IMR-90 (cell line): Measurements from ENCODE around the gene STOX2. TPM values are rescaled to one million over a fixed set of nuclear protein-coding genes. Genes with fewer than 3 reads are reported as not detected.

ENCODE experiments used
- ATAC-seq: fragments of 200-7000 bp; cut with Tn5 transposase; 2 replicates; pipeline ENCODE4 v1.9.1; 2020; ENCODE audit warnings: low read depth, mild to moderate bottlenecking, moderate library complexity
- BruUV-seq: library from RNA; stranded (reverse); fragments of 400-500 nt; replicated peaks from 2 replicates; lab custom pipeline; 2021; lab: Mats Ljungman, UMichigan
- CTCF ChIA-PET: fragments of 300-600 bp; formaldehyde crosslinking; extraction: SDS; loops from one replicate; lab custom pipeline; 2021; ENCODE audit warnings: antibody characterized with exemption; lab: Yijun Ruan, JAX
- POLR2A ChIA-PET: fragments of 300-600 bp; sonication (Branson Sonifier 250); formaldehyde crosslinking; loops from one replicate; lab custom pipeline; 2022; ENCODE audit warnings: antibody characterized with exemption; ENCODE audit not compliant: unreplicated experiment; lab: Charles Lee
- DNase-seq: peaks from one replicate; pipeline ENCODE4 v3.0.0; 2013
- H2AFZ ChIP-seq: replicated peaks from 2 replicates; pipeline ENCODE3; 2013; ENCODE audit warnings: low read length, mild to moderate bottlenecking; ENCODE audit not compliant: poor library complexity
- H2AK5ac ChIP-seq: 2 replicates; pipeline ENCODE4 v1.6.1; 2013; ENCODE audit warnings: low read depth, low read length, inconsistent platforms
- H2AK9ac ChIP-seq: replicated peaks from 2 replicates; pipeline ENCODE3; 2013; ENCODE audit warnings: mild to moderate bottlenecking, low read depth, low read length, moderate library complexity; ENCODE audit not compliant: poor library complexity
- H2BK120ac ChIP-seq: 2 replicates; pipeline ENCODE4 v1.6.1; 2013; ENCODE audit warnings: low read depth, low read length, inconsistent platforms
- H2BK15ac ChIP-seq: 3 replicates; pipeline ENCODE4 v1.6.1; 2013; ENCODE audit warnings: low read depth, low read length, inconsistent platforms
- H2BK20ac ChIP-seq: 2 replicates; pipeline ENCODE4 v1.6.1; 2013; ENCODE audit warnings: low read depth, mild to moderate bottlenecking, inconsistent platforms, low read length, moderate library complexity
- H2BK5ac ChIP-seq: 2 replicates; pipeline ENCODE4 v1.6.1; 2013; ENCODE audit warnings: mild to moderate bottlenecking, low read depth, low read length, inconsistent platforms; ENCODE audit not compliant: poor library complexity, severe bottlenecking
- H3K14ac ChIP-seq: replicated peaks from 2 replicates; pipeline ENCODE4 v1.6.1; 2013; ENCODE audit warnings: low read depth, low read length, inconsistent platforms
- H3K18ac ChIP-seq: 2 replicates; pipeline ENCODE4 v1.6.1; 2013; ENCODE audit warnings: low read depth, low read length, control low read depth
- H3K23ac ChIP-seq: 2 replicates; pipeline ENCODE4 v1.6.1; 2013; ENCODE audit warnings: low read depth, low read length, inconsistent platforms
- H3K27ac ChIP-seq: 2 replicates; pipeline ENCODE4 v1.5.1; 2013; ENCODE audit warnings: mild to moderate bottlenecking, control low read depth, low read length; ENCODE audit not compliant: insufficient read depth
- H3K27me3 ChIP-seq: 2 replicates; pipeline ENCODE4 v1.6.1; 2013; ENCODE audit warnings: low read length; ENCODE audit not compliant: control insufficient read depth, insufficient read depth
- H3K36me3 ChIP-seq: 2 replicates; pipeline ENCODE4 v1.6.1; 2013; ENCODE audit warnings: low read length, mixed read lengths; ENCODE audit not compliant: control insufficient read depth, insufficient read depth
- H3K4ac ChIP-seq: 2 replicates; pipeline ENCODE4 v1.6.1; 2013; ENCODE audit warnings: low read depth, low read length, inconsistent platforms
- H3K4me1 ChIP-seq: 2 replicates; pipeline ENCODE4 v1.6.1; 2013; ENCODE audit warnings: low read length, mixed read lengths; ENCODE audit not compliant: control insufficient read depth, insufficient read depth
- H3K4me2 ChIP-seq: 2 replicates; pipeline ENCODE4 v1.6.1; 2013; ENCODE audit warnings: low read depth, mild to moderate bottlenecking, control low read depth, low read length, moderate library complexity
- H3K4me3 ChIP-seq: 2 replicates; pipeline ENCODE4 v1.5.1; 2013; ENCODE audit warnings: low read depth, mild to moderate bottlenecking, control low read depth, low read length, moderate library complexity; ENCODE audit not compliant: insufficient read depth
- H3K56ac ChIP-seq: 2 replicates; pipeline ENCODE4 v1.6.1; 2013; ENCODE audit warnings: low read length, inconsistent platforms; ENCODE audit not compliant: insufficient read depth; ENCODE audit errors: extremely low read depth
- H3K79me1 ChIP-seq, 2 experiments: 2 replicates each; pipeline ENCODE4 v1.6.1; 2013; ENCODE audit warnings: low read length in 2 of 2, inconsistent platforms in 1 of 2, low read depth in 1 of 2
- H3K9ac ChIP-seq: 2 replicates; pipeline ENCODE4 v1.6.1; 2013; ENCODE audit warnings: low read depth, low read length, control low read depth
- H3K9me1 ChIP-seq: 2 replicates; pipeline ENCODE4 v1.6.1; 2013; ENCODE audit warnings: low read length, inconsistent platforms; ENCODE audit not compliant: insufficient read depth
- H3K9me3 ChIP-seq: 2 replicates; pipeline ENCODE4 v1.6.1; 2013; ENCODE audit warnings: low read length; ENCODE audit not compliant: control insufficient read depth, insufficient read depth
- H4K20me1 ChIP-seq: 2 replicates; pipeline ENCODE4 v1.6.1; 2013; ENCODE audit warnings: low read length, inconsistent platforms; ENCODE audit not compliant: insufficient read depth
- H4K5ac ChIP-seq: 2 replicates; pipeline ENCODE4 v1.6.1; 2013; ENCODE audit warnings: mild to moderate bottlenecking, low read depth, low read length, control low read depth
- H4K8ac ChIP-seq, 2 experiments: 2 replicates each; pipeline ENCODE4 v1.6.1; 2013; ENCODE audit warnings: low read depth in 2 of 2, low read length in 2 of 2, control low read depth in 1 of 2, inconsistent platforms in 1 of 2
- H4K91ac ChIP-seq: 2 replicates; pipeline ENCODE4 v1.6.1; 2013; ENCODE audit warnings: low read depth, low read length, inconsistent platforms; ENCODE audit not compliant: insufficient read depth
- CEBPB ChIP-seq: IDR thresholded peaks from 2 replicates; pipeline ENCODE4 v1.6.1; 2012; ENCODE audit warnings: low read depth, low read length, improper control_type of control experiment
- CHD1 ChIP-seq: IDR thresholded peaks from 2 replicates; pipeline ENCODE4 v1.6.1; 2012; ENCODE audit warnings: low read depth, low read length, improper control_type of control experiment
- ELK1 ChIP-seq: fragments of 150-350 bp; IDR thresholded peaks from 2 replicates; pipeline ENCODE4 v1.6.1; 2016; ENCODE audit warnings: low read depth, mild to moderate bottlenecking, low read length, moderate library complexity, borderline replicate concordance
- FOS ChIP-seq: fragments of 150-350 bp; IDR thresholded peaks from 2 replicates; pipeline ENCODE4 v1.6.1; 2016; ENCODE audit warnings: low read depth, low read length
- MAFK ChIP-seq: IDR thresholded peaks from 2 replicates; pipeline ENCODE4 v1.6.1; 2012; ENCODE audit warnings: low read depth, low read length, improper control_type of control experiment
- MXI1 ChIP-seq: IDR thresholded peaks from 2 replicates; pipeline ENCODE4 v1.6.1; 2012; ENCODE audit warnings: low read depth, mild to moderate bottlenecking, low read length, moderate library complexity, borderline replicate concordance
- RAD21 ChIP-seq: IDR thresholded peaks from 2 replicates; pipeline ENCODE4 v1.6.1; 2012; ENCODE audit warnings: low read length, improper control_type of control experiment
- RCOR1 ChIP-seq: IDR thresholded peaks from 2 replicates; pipeline ENCODE4 v1.6.1; 2012; ENCODE audit warnings: mild to moderate bottlenecking, low read length, improper control_type of control experiment; ENCODE audit not compliant: insufficient replicate concordance
- RFX5 ChIP-seq: IDR thresholded peaks from 2 replicates; pipeline ENCODE4 v1.8.0; 2012; ENCODE audit warnings: low read depth, mild to moderate bottlenecking, low read length, moderate library complexity
- SMC3 ChIP-seq: fragments of 150-350 bp; IDR thresholded peaks from 2 replicates; pipeline ENCODE4 v1.6.1; 2016; ENCODE audit warnings: low read depth, mild to moderate bottlenecking, antibody characterized with exemption, low read length, moderate library complexity
- USF2 ChIP-seq: fragments of 150-350 bp; IDR thresholded peaks from 2 replicates; pipeline ENCODE4 v1.6.1; 2017; ENCODE audit warnings: mild to moderate bottlenecking, antibody characterized with exemption, low read length, low read depth
- dilution Hi-C: fragments of 300-500 bp; cut with HindIII; formaldehyde crosslinking; loops from one replicate; pipeline ENCODE4 v1.14.3; 2018; ENCODE audit warnings: low sequenced_read_pairs; ENCODE audit not compliant: unreplicated experiment
- in situ Hi-C: fragments of 300-500 bp; cut with MboI; formaldehyde crosslinking; loops from 3 replicates; pipeline ENCODE4 v1.14.3; 2019; ENCODE audit warnings: low sequenced_read_pairs, inconsistent platforms, mixed read lengths
- intact Hi-C: fragments of 100-400 bp; cut with micrococcal nuclease; formaldehyde crosslinking; loops from 2 replicates; pipeline ENCODE4 v1.10.0; 2022
- polyA plus RNA-seq, 3 experiments: library from polyadenylated mRNA; depleted of rRNA; stranded (reverse); fragments of >200 nt; gene quantifications; 2 replicates each; pipeline ENCODE4 v1.2.3, GENCODE V29; 2012; ENCODE audit warnings: low replicate concordance in 1 of 3
- total RNA-seq: library from RNA; depleted of rRNA; stranded (reverse); fragments of >200 nt; gene quantifications from 2 replicates; pipeline ENCODE4 v1.2.3, GENCODE V29; 2012
- TF ChIP-seq, protein P1 (sequence below): conservative IDR thresholded peaks from 2 replicates; pipeline ENCODE4 v1.5.1; 2012; ENCODE audit warnings: mild to moderate bottlenecking, low read depth, low read length, improper control_type of control experiment

The STOX2 gene
- total and polyA plus RNA-seq, 2 of the 4 experiments (the other 2 are of a cell fraction), result 1.1 to 5.4 TPM

- no peak overlapping the region for H2AFZ ChIP-seq
- no peak overlapping the region for H3K4me2 ChIP-seq
- H4K8ac ChIP-seq, result no peak overlapping the region
- no TSS peak for BruUV-seq
- H2BK15ac ChIP-seq, result no peak overlapping the region
- H3K27me3 ChIP-seq, result no peaks in the 10 kb centered on the region
- TF ChIP-seq SMC3, result no peak
- no peak for TF ChIP-seq ELK1
- TF ChIP-seq USF2, result no peak
- TF ChIP-seq, protein P1, sequence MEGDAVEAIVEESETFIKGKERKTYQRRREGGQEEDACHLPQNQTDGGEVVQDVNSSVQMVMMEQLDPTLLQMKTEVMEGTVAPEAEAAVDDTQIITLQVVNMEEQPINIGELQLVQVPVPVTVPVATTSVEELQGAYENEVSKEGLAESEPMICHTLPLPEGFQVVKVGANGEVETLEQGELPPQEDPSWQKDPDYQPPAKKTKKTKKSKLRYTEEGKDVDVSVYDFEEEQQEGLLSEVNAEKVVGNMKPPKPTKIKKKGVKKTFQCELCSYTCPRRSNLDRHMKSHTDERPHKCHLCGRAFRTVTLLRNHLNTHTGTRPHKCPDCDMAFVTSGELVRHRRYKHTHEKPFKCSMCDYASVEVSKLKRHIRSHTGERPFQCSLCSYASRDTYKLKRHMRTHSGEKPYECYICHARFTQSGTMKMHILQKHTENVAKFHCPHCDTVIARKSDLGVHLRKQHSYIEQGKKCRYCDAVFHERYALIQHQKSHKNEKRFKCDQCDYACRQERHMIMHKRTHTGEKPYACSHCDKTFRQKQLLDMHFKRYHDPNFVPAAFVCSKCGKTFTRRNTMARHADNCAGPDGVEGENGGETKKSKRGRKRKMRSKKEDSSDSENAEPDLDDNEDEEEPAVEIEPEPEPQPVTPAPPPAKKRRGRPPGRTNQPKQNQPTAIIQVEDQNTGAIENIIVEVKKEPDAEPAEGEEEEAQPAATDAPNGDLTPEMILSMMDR, result no peak
- TF ChIP-seq RCOR1, result no peak
- no peak for TF ChIP-seq RAD21
- TF ChIP-seq MAFK, result no peak
- no peak for TF ChIP-seq CEBPB
- TF ChIP-seq MXI1, result no peak
- no peak for TF ChIP-seq RFX5
- no peak for TF ChIP-seq CHD1
- TF ChIP-seq FOS, result no peak
- no peak overlapping the region for H3K14ac ChIP-seq
- H3K79me1 ChIP-seq, result no peaks in the 10 kb centered on the region
- no peak overlapping the region for H2BK20ac ChIP-seq
- no peaks in the 10 kb centered on the region for H3K9me3 ChIP-seq
- H3K18ac ChIP-seq, result no peak overlapping the region
- H3K9ac ChIP-seq, result no peak overlapping the region
- no peaks in the 10 kb centered on the region for H4K20me1 ChIP-seq
- H4K91ac ChIP-seq, result no peak overlapping the region
- ATAC-seq (no peak), DNase-seq (no peak)
- H2BK5ac ChIP-seq, result no peak overlapping the region
- H2BK120ac ChIP-seq, result no peak overlapping the region
- CTCF ChIA-PET, result interaction anchor here (0.6 to 0.7 kb wide), 2 partner anchors 55 to 462 kb away, joined by 4 to 8 read pairs; no protein-coding TSS in a partner anchor
- in situ Hi-C loops (no loop called here), dilution Hi-C loops (no loop called here), intact Hi-C loops (no loop called here)
- no peak overlapping the region for H3K56ac ChIP-seq
- H3K4me3 ChIP-seq, result no peak overlapping the region
- no peak overlapping the region for H4K5ac ChIP-seq
- H3K36me3 ChIP-seq, result peaks cover 2% of the 10 kb centered on the region; the same call in 1 of the 2 replicates
- H2AK9ac ChIP-seq, result no peak overlapping the region
- H3K4me1 ChIP-seq, result peaks cover 3% of the 10 kb centered on the region; the same call in 1 of the 2 replicates
- H3K9me1 ChIP-seq, result no peaks in the 10 kb centered on the region; the same call in 1 of the 2 replicates
- POLR2A ChIA-PET, result no interaction called here
- H3K23ac ChIP-seq, result no peak overlapping the region
- no peak overlapping the region for H3K27ac ChIP-seq
- no peak overlapping the region for H3K4ac ChIP-seq
- no peak overlapping the region for H2AK5ac ChIP-seq
These were observed 36.9 kb downstream of the STOX2 start for GRCh38 chr4:183941964-183942363.
